ENCODE results near the gene CCT3.

Gene CCT3

GRCh38 chr1:156276532-156276931 lies 61.6 kb downstream of the CCT3 start:
- no peak for DNase-seq

DNA sequence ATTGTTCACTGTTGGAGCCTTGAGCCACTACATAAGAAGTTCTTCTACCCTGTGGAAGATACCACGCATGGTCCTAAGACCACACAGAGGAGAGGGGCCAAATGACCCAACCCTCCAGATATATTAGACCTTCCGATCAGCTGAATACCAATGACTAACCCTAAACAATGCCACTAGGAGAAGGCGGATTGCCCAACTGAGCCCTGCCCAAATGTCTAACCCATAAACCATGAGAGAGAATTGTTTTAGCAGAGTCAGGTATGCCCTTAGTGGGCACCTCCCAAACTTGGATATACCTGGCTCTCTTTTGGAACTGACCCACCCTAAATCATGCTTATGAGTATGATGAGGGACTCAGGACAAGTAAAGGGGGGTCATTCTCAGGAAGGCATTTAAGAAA lies 67.8 kb downstream of the CCT3 start:
- no peak for DNase-seq

- DNase-seq: no peak
These were observed 69.8 kb downstream of the CCT3 start for GRCh38 chr1:156268336-156268735.

DNA sequence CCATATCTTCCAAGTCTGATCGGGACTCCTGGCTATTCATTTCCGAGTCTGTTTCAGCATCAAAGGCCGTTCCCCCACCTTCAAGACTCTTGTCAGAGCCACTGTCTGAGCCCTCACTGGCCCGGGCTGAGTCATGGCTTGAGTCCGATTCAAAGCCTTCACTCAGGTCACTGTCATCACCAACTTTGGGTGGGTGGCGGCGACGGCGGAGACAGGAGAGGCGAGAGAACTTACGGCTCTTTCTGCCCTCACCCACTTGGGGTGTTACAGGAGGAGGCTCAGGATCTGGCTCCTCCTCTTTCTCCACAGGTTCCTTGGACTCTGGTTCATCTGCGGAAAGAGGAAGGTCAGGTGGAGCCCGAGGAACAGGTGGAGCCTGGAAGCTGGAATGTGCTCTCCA lies 72.0 kb downstream of the CCT3 start:
- DNase-seq: no peak

DNA sequence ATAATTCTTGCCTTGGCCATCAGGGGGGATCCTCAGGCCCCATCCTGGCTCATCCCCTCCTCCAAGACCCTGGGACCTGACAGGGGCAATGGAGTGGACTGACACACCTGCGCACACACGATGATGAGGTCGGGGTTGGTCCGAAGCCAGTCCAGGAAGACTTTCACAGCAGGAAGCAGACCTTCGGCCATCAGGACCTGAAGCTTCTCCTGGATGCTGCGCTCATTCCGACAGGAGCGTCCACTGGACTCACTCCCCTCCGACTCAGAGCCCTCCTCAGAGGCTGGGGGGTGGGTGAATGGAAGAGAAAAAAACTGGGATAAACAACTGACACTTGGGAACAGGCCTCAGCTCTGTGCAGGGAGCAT lies 74.8 kb downstream of the CCT3 start:
- DNase-seq: no peak

GRCh38 chr1:156262461-156263287 lies 75.4 kb downstream of the CCT3 start:
- no peak for DNase-seq

GRCh38 chr1:156260896-156261295 lies 77.2 kb downstream of the CCT3 start:
- DNase-seq: no peak

DNA sequence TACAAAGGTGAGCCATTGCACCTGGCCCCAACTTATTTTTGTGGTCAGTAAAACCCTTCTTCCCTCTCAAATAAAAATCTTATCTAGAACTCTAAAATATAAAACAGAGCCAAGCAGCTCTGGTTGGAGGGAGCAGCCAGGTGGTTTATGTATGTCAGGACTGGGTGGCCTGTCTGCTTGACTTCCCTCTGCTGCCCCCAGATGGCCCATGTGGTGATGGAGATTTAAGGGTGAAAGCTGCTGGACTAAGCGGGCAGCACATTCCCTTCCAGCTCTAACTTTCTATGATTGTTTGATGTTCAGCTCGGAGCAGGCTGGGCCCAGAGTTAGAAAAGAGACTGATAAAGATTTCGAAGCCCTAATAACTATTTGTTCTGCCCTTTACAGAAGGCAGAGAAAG lies 78.3 kb downstream of the CCT3 start:
- DNase-seq: no peak
